Measurements from ENCODE around the gene GAMT. TPM values are rescaled to one million over a fixed set of nuclear protein-coding genes. Genes with fewer than 3 reads are reported as not detected.

The GAMT gene
- total and polyA plus RNA-seq, 2 of the 13 experiments (the other 11 are each of a cell fraction or from before 2014, with no cell fraction given) = 115 to 124 TPM

- TF ChIP-seq ZNF350 (CRISPR knock-in tag; IDR thresholded peaks at IDR 0.05; ENCODE audit: borderline replicate concordance, low read depth) = 0 out of 2 replicates have a peak, but pooled peaks have one; percentile 23
- TF ChIP-seq PHF8 (CRISPR knock-in tag; IDR thresholded peaks at IDR 0.05) = peak; percentile 13; the same call in 1 of the 2 replicates
- no peak for TF ChIP-seq U2AF1 (optimal IDR thresholded peaks at IDR 0.05; ENCODE audit: low read depth, low read length)
- TF ChIP-seq PATZ1 (CRISPR knock-in tag; IDR thresholded peaks at IDR 0.05) = 0 out of 2 replicates have a peak, but pooled peaks have one; percentile 7
- no peak for TF ChIP-seq REST (IDR thresholded peaks at IDR 0.05; ENCODE audit: borderline replicate concordance in 1 of 2, low read depth in 1 of 2, low read length in 2 of 2)
- TF ChIP-seq SRSF4 (IDR thresholded peaks at IDR 0.05; ENCODE audit: low read depth, low read length, poor library complexity, severe bottlenecking) = no peak
- TF ChIP-seq MTERF4 (CRISPR knock-in tag; IDR thresholded peaks at IDR 0.05) = no peak
- TF ChIP-seq IKZF4 (CRISPR knock-in tag; IDR thresholded peaks at IDR 0.05; ENCODE audit: borderline replicate concordance, low read depth, not compliant biosample characterization) = peak; percentile 22
- TF ChIP-seq ZFY (CRISPR knock-in tag; IDR thresholded peaks at IDR 0.05) = peak; percentile 12; the same call in 1 of the 2 replicates
- peak; percentile 18; the same call in 1 of the 2 replicates for TF ChIP-seq ZSCAN20 (CRISPR knock-in tag; IDR thresholded peaks at IDR 0.05; ENCODE audit: borderline replicate concordance)
- no peak for TF ChIP-seq MIXL1 (CRISPR knock-in tag; IDR thresholded peaks at IDR 0.05)
- no peak for TF ChIP-seq TAF15 (IDR thresholded peaks at IDR 0.05; ENCODE audit: low read depth, low read length, poor library complexity, severe bottlenecking)
- no peak for TF ChIP-seq ZNF354B (CRISPR knock-in tag; IDR thresholded peaks at IDR 0.05)
- peak; percentile 11; the same call in 1 of the 2 replicates for TF ChIP-seq POGZ (CRISPR knock-in tag; IDR thresholded peaks at IDR 0.05)
- TF ChIP-seq ZNF333 (CRISPR knock-in tag; IDR thresholded peaks at IDR 0.05; ENCODE audit: borderline replicate concordance) = 0 out of 2 replicates have a peak, but pooled peaks have one; percentile 24
- TF ChIP-seq SNRNP70 (IDR thresholded peaks at IDR 0.05; ENCODE audit: low read depth, low read length) = no peak
- no peak for TF ChIP-seq SP2 (CRISPR knock-in tag; IDR thresholded peaks at IDR 0.05)
- TF ChIP-seq ZNF761 (CRISPR knock-in tag; conservative IDR thresholded peaks at IDR 0.05) = no peak
- TF ChIP-seq ZNF619 (CRISPR knock-in tag; IDR thresholded peaks at IDR 0.05) = no peak
- no peak for TF ChIP-seq NFE2L1 (CRISPR knock-in tag; IDR thresholded peaks at IDR 0.05; ENCODE audit: borderline replicate concordance)
- no peak for TF ChIP-seq CREBL2 (CRISPR knock-in tag; IDR thresholded peaks at IDR 0.05; ENCODE audit: borderline replicate concordance)
- no peak for TF ChIP-seq MAFK (conservative IDR thresholded peaks at IDR 0.05 in 1 of 2, IDR thresholded peaks at IDR 0.05 in 1 of 2; ENCODE audit: low read length in 2 of 2)
Observed at GRCh38 chr19:1407528-1408299, 6.4 kb upstream of the GAMT start, which contains the start of gene DAZAP1 (continued).

Measured in HepG2 (cell line).